Loucy (cell line): ENCODE measurements around the gene OLFML1.

Experiments
- H2AFZ ChIP-seq: fragments of 200-600 bp; sonication (generic); 2 replicates; pipeline ENCODE4 v1.6.0; 2016; ENCODE audit warnings: antibody characterized with exemption, mild to moderate bottlenecking, low read length, moderate library complexity
- H3F3A ChIP-seq: fragments of 200-600 bp; 2 replicates; pipeline ENCODE4 v1.6.0; 2016; ENCODE audit warnings: antibody characterized with exemption, low read depth, mild to moderate bottlenecking
- H3K27me3 ChIP-seq: fragments of 200-600 bp; sonication (generic); 2 replicates; pipeline ENCODE4 v1.6.1; 2014; ENCODE audit warnings: low read length, mild to moderate bottlenecking; ENCODE audit not compliant: insufficient read depth, poor library complexity, severe bottlenecking
- H3K36me3 ChIP-seq: fragments of 200-600 bp; sonication (generic); 2 replicates; pipeline ENCODE4 v1.6.1; 2016; ENCODE audit warnings: low read length; ENCODE audit not compliant: insufficient read depth
- H3K4me1 ChIP-seq: fragments of 200-600 bp; sonication (generic); 2 replicates; pipeline ENCODE4 v1.5.1; 2014; ENCODE audit warnings: low read length, mild to moderate bottlenecking; ENCODE audit not compliant: insufficient read depth, poor library complexity, severe bottlenecking
- H3K4me2 ChIP-seq: fragments of 200-600 bp; sonication (generic); 2 replicates; pipeline ENCODE4 v1.6.0; 2014; ENCODE audit warnings: antibody characterized with exemption, low read length, low read depth, mild to moderate bottlenecking; ENCODE audit not compliant: poor library complexity, severe bottlenecking
- H3K4me3 ChIP-seq: fragments of 200-600 bp; sonication (generic); 2 replicates; pipeline ENCODE4 v1.5.1; 2014; ENCODE audit warnings: low read length, mild to moderate bottlenecking, mixed read lengths; ENCODE audit not compliant: poor library complexity, severe bottlenecking
- H3K79me2 ChIP-seq: fragments of 200-600 bp; sonication (generic); 2 replicates; pipeline ENCODE4 v1.6.1; 2014; ENCODE audit warnings: low read length; ENCODE audit not compliant: insufficient read depth
- H3K9ac ChIP-seq: fragments of 200-600 bp; sonication (generic); 2 replicates; pipeline ENCODE4 v1.6.0; 2014; ENCODE audit warnings: mild to moderate bottlenecking, low read depth, low read length, moderate library complexity; ENCODE audit not compliant: poor library complexity, severe bottlenecking
- H3K9me2 ChIP-seq: fragments of 200-600 bp; sonication (generic); replicated peaks from 2 replicates; pipeline ENCODE4 v1.6.1; 2016; ENCODE audit warnings: low read depth, low read length, mixed read lengths
- H3K9me3 ChIP-seq: fragments of 200-600 bp; sonication (generic); 2 replicates; pipeline ENCODE4 v1.6.1; 2014; ENCODE audit warnings: mild to moderate bottlenecking, antibody characterized with exemption, low read length, low read depth; ENCODE audit not compliant: insufficient read depth
- H4K20me1 ChIP-seq: fragments of 200-600 bp; sonication (generic); 2 replicates; pipeline ENCODE4 v1.6.0; 2014; ENCODE audit warnings: antibody characterized with exemption, low read length, mild to moderate bottlenecking; ENCODE audit not compliant: insufficient read depth, poor library complexity, severe bottlenecking
- EZH2phosphoT487 ChIP-seq: fragments of 200-600 bp; IDR thresholded peaks from 2 replicates; pipeline ENCODE4 v1.6.1; 2018; ENCODE audit warnings: antibody characterized with exemption, mild to moderate bottlenecking, moderate library complexity, borderline replicate concordance
- TF ChIP-seq, protein P1 (sequence below): fragments of 200-600 bp; sonication (generic); conservative IDR thresholded peaks from 2 replicates; pipeline ENCODE4 v1.5.1; 2014; ENCODE audit warnings: mild to moderate bottlenecking, antibody characterized with exemption, low read length

The OLFML1 gene

DNA sequence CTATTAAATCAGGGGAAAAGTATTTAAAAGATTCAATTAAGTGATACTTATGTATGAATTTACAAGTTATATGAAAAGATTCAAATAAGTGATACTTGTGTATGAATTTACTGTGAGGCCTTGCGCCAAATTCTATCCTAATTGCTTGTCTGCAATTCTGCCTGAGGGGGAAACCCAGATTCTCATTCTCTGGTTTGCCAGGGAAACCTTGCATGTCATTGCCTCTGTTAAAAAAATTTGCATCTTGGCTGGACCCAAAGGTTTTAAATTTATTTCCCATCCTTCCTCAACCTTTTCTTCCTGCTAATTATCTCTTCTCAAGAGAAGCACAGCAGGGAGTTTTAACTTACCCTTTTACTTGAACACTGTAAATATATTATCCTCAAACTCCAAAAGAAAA is 13.8 kb downstream of the OLFML1 start:
- Histone ChIP-seq H3K27me3 (no peaks in the 10 kb centered on the region), H3K9me2 (no peaks in the 10 kb centered on the region), H3K9me3 (no peaks in the 10 kb centered on the region), H3K36me3 (no peaks in the 10 kb centered on the region), H3F3A (no peaks in the 10 kb centered on the region), H3K4me3 (no peak overlapping the region), H3K9ac (no peak overlapping the region), H3K4me1 (no peaks in the 10 kb centered on the region), H3K79me2 (no peaks in the 10 kb centered on the region), H4K20me1 (no peaks in the 10 kb centered on the region), H3K4me2 (no peak overlapping the region), H2AFZ (no peak overlapping the region)
- no peak for TF ChIP-seq EZH2phosphoT487
- TF ChIP-seq, protein P1, sequence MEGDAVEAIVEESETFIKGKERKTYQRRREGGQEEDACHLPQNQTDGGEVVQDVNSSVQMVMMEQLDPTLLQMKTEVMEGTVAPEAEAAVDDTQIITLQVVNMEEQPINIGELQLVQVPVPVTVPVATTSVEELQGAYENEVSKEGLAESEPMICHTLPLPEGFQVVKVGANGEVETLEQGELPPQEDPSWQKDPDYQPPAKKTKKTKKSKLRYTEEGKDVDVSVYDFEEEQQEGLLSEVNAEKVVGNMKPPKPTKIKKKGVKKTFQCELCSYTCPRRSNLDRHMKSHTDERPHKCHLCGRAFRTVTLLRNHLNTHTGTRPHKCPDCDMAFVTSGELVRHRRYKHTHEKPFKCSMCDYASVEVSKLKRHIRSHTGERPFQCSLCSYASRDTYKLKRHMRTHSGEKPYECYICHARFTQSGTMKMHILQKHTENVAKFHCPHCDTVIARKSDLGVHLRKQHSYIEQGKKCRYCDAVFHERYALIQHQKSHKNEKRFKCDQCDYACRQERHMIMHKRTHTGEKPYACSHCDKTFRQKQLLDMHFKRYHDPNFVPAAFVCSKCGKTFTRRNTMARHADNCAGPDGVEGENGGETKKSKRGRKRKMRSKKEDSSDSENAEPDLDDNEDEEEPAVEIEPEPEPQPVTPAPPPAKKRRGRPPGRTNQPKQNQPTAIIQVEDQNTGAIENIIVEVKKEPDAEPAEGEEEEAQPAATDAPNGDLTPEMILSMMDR, result no peak

DNA sequence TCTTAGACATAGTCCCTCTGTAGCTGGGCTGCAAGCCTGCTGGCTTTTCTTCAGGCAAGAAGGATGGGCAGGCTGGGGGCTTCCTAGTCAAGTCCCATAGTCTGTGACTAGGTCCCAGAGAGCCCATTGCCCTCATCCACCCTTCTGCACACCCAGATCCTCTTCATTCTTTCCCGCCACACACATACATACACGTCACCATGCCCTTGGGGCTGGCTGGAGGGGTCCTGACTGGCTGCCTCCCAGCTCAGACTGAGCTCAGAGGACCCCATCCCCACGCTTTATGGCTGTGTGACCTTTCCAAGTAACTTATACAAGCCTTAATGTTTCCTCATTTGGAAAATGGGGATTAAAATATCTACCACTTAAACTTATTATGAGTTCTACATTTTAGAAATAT is 14.9 kb downstream of the OLFML1 start:
- no peak overlapping the region for H3K4me2 ChIP-seq

DNA sequence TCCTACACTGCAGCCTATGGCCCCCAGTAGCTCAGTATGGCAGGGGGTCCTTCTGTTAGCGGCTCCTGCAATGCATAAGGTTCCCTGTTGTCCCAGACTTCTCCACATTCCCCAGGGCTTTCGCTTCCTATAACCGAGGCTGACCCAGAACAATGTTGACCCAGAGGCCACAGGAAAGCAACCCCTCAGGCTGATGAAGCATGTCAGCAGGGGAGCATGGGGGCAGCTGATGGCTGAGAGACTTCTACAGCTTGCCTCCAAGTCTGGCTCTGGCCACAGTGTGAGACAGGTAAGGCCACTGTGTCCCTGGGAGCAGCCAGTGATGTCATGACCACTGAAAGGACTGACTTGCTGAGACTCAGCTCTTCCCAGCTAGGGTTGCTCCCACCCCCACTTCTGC is 15.9 kb downstream of the OLFML1 start:
- Histone ChIP-seq H3K4me3 (no peak overlapping the region), H3K27me3 (no peaks in the 10 kb centered on the region), H4K20me1 (no peaks in the 10 kb centered on the region), H2AFZ (no peak overlapping the region), H3K9me3 (no peaks in the 10 kb centered on the region), H3K4me1 (no peaks in the 10 kb centered on the region), H3K36me3 (no peaks in the 10 kb centered on the region), H3F3A (no peaks in the 10 kb centered on the region), H3K79me2 (no peaks in the 10 kb centered on the region), H3K4me2 (no peak overlapping the region), H3K9me2 (no peaks in the 10 kb centered on the region), H3K9ac (no peak overlapping the region)
- TF ChIP-seq EZH2phosphoT487, result no peak
- TF ChIP-seq, protein P1, result no peak

More for the DNA sequence above, 14.9 kb downstream of the OLFML1 start:
- no peak overlapping the region for H3K9ac ChIP-seq
- no peaks in the 10 kb centered on the region for H3K79me2 ChIP-seq
- H2AFZ ChIP-seq, result no peak overlapping the region
- H3F3A ChIP-seq, result no peaks in the 10 kb centered on the region
- no peaks in the 10 kb centered on the region for H3K9me2 ChIP-seq
- H3K27me3 ChIP-seq, result no peaks in the 10 kb centered on the region
- no peaks in the 10 kb centered on the region for H3K36me3 ChIP-seq
- no peaks in the 10 kb centered on the region for H3K4me1 ChIP-seq
- no peaks in the 10 kb centered on the region for H4K20me1 ChIP-seq
- no peak overlapping the region for H3K4me3 ChIP-seq
- TF ChIP-seq, protein P1, result no peak
- no peak for TF ChIP-seq EZH2phosphoT487
- H3K9me3 ChIP-seq, result no peaks in the 10 kb centered on the region
